Measurements from ENCODE around the gene ANKRD37.

The ANKRD37 gene

DNA sequence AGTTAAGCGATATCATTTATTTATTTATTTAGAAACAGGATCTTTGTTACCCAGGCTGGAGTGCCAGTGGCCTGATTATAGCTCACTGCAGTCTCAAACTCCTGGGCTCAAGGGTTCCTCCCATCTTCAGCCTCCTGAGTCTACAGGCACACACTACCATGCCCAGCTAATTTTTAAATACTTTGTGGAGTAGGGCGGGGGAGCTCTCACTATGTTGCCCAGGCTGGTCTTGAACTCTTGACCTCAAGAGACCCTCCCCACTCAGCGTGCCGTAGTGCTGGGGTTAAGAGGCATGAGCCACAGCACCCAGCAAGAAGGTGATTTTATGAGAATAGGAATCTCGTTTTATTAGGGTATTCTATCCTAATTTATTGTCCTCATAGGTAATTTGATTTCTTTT, 33.0 kb downstream of the ANKRD37 start:
- FAIRE-seq (no peak), DNase-seq (ENCODE audit: insufficient read length, low spot score) (no peak)
- TF ChIP-seq SPI1 (IDR thresholded peaks at IDR 0.05; ENCODE audit: low read depth, low read length) (no peak), POLR2A (IDR thresholded peaks at IDR 0.05; ENCODE audit: low read depth, low read length) (no peak), POU2F2 (IDR thresholded peaks at IDR 0.05; ENCODE audit: low read depth, low read length) (no peak), PAX5 (IDR thresholded peaks at IDR 0.05; ENCODE audit: insufficient read depth, low read length, severe bottlenecking) (no peak), POLR2AphosphoS5 (IDR thresholded peaks at IDR 0.05; ENCODE audit: low read depth, low read length) (no peak), TAF1 (IDR thresholded peaks at IDR 0.05; ENCODE audit: low read depth, low read length) (no peak)

DNA sequence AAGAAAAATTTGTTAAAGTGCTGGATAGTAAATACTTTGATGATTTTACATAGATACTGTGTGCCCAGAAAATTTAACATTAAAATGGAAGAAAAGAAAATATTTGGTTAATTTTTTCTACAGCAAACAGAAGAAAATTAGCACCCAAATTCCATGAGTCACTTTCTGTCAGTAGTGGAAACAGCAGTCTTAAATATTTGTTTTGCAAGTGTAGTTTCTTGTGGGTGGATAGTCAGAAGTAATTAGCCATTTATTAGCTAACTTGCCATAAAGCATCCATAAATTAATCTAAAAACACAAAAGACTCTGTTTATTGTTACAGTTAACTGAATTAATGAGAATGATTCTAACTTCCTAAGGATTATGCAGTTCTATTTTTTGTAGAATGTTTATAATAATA, 38.8 kb downstream of the ANKRD37 start:
- no peak for TF ChIP-seq POLR2AphosphoS5 (IDR thresholded peaks at IDR 0.05; ENCODE audit: low read depth, low read length)
- TF ChIP-seq TAF1 (IDR thresholded peaks at IDR 0.05; ENCODE audit: low read depth, low read length): no peak
- TF ChIP-seq PAX5 (IDR thresholded peaks at IDR 0.05; ENCODE audit: insufficient read depth, low read length, severe bottlenecking): no peak
- no peak for TF ChIP-seq SPI1 (IDR thresholded peaks at IDR 0.05; ENCODE audit: low read depth, low read length)
- no peak for TF ChIP-seq POLR2A (IDR thresholded peaks at IDR 0.05; ENCODE audit: low read depth, low read length)
- TF ChIP-seq POU2F2 (IDR thresholded peaks at IDR 0.05; ENCODE audit: low read depth, low read length): no peak
- FAIRE-seq: no peak
- DNase-seq (ENCODE audit: insufficient read length, low spot score): no peak

DNA sequence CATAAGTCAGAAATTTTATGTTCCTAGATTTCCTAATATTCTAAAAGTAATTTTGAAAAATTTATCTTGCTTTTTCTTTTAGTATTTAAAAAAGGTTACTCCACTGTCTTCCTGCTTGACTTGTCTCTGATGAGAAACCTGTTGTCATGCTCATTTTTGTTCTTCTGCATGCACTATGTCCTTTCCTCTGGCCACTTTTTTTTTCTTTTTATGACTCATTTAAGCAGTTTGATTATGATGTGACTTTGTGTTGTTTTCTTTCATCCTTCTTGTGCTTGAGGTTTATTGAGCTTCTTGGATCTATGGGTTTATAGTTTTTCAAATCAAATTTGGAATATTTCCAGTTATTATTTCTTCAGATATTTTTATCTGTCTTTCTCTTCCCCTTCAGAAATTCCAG, 41.2 kb downstream of the ANKRD37 start:
- DNase-seq (ENCODE audit: insufficient read length, low spot score) (no peak), FAIRE-seq (no peak)
- TF ChIP-seq POLR2A (IDR thresholded peaks at IDR 0.05; ENCODE audit: low read depth, low read length) (no peak), POU2F2 (IDR thresholded peaks at IDR 0.05; ENCODE audit: low read depth, low read length) (no peak), SPI1 (IDR thresholded peaks at IDR 0.05; ENCODE audit: low read depth, low read length) (no peak), PAX5 (IDR thresholded peaks at IDR 0.05; ENCODE audit: insufficient read depth, low read length, severe bottlenecking) (no peak), POLR2AphosphoS5 (IDR thresholded peaks at IDR 0.05; ENCODE audit: low read depth, low read length) (no peak), TAF1 (IDR thresholded peaks at IDR 0.05; ENCODE audit: low read depth, low read length) (no peak)

DNA sequence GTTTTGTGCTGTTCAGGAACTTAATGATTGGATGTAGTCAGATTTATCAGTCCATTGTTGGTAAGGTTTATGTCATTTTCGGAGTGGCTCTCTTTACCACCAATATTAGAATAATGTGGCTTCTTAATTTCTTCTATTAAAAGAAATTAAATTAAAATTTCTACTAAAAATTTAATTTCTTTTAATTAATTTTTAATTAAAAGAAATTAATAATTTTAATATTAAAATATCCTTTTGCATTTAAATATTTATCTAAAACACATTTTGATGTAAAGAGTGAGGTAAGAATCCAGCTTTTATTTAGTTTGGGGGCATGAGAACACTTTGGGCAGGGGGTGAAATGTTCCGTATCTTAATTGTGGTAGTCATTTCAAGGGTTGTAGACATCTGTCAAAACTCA, 44.8 kb downstream of the ANKRD37 start:
- TF ChIP-seq POU2F2 (IDR thresholded peaks at IDR 0.05; ENCODE audit: low read depth, low read length): no peak
- no peak for TF ChIP-seq POLR2A (IDR thresholded peaks at IDR 0.05; ENCODE audit: low read depth, low read length)
- TF ChIP-seq PAX5 (IDR thresholded peaks at IDR 0.05; ENCODE audit: insufficient read depth, low read length, severe bottlenecking): no peak
- no peak for TF ChIP-seq SPI1 (IDR thresholded peaks at IDR 0.05; ENCODE audit: low read depth, low read length)
- no peak for TF ChIP-seq TAF1 (IDR thresholded peaks at IDR 0.05; ENCODE audit: low read depth, low read length)
- TF ChIP-seq POLR2AphosphoS5 (IDR thresholded peaks at IDR 0.05; ENCODE audit: low read depth, low read length): no peak
- DNase-seq (ENCODE audit: insufficient read length, low spot score): no peak
- FAIRE-seq: no peak

DNA sequence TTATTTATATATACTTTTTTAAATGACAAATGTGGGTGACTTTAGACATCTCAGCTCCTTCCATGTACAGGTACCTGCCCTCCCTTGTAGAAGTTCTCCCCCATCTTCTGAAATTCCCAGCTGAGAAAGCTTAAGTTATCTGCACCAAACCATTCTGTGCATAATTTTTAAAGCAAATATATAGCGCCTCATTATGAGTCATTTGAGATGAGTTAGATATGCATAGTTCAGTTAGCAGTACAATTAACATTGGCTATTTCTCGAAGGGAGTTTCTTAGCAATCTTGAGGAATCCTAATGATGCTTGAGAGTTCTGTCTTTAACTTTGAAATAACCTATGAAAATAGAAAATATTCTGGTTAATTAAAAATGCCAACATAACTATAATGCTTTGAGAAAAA, 48.6 kb downstream of the ANKRD37 start:
- DNase-seq (ENCODE audit: insufficient read length, low spot score) (no peak), FAIRE-seq (no peak)
- TF ChIP-seq SPI1 (IDR thresholded peaks at IDR 0.05; ENCODE audit: low read depth, low read length) (no peak), POLR2A (IDR thresholded peaks at IDR 0.05; ENCODE audit: low read depth, low read length) (no peak), POLR2AphosphoS5 (IDR thresholded peaks at IDR 0.05; ENCODE audit: low read depth, low read length) (no peak), POU2F2 (IDR thresholded peaks at IDR 0.05; ENCODE audit: low read depth, low read length) (no peak), TAF1 (IDR thresholded peaks at IDR 0.05; ENCODE audit: low read depth, low read length) (no peak), PAX5 (IDR thresholded peaks at IDR 0.05; ENCODE audit: insufficient read depth, low read length, severe bottlenecking) (no peak)
